ENCODE results near the gene ERICH4. TPM values are rescaled to one million over a fixed set of nuclear protein-coding genes. Genes with fewer than 3 reads are reported as not detected.

The ERICH4 gene
- total RNA-seq, 2 donors from 2014 or later = not detected

- H3K4me1 Mint-ChIP-seq = no peaks in the 10 kb centered on the region
- no peak overlapping the region for H3K27ac ChIP-seq (ENCODE audit: low read depth, low read length)
- no peaks in the 10 kb centered on the region for H3K9me3 ChIP-seq (ENCODE audit: control insufficient read depth, low read length)
- no peaks in the 10 kb centered on the region for H3K36me3 Mint-ChIP-seq (ENCODE audit: low read depth)
- no peak overlapping the region for H3K4me3 ChIP-seq (ENCODE audit: low read length)
- H3K27ac Mint-ChIP-seq = no peak overlapping the region
- DNase-seq = peak; percentile 2
- H3K4me3 Mint-ChIP-seq = no peak overlapping the region
- WGBS, 2 experiments (ENCODE audit: insufficient coverage in 1 of 2, insufficient read length in 1 of 2) = 84 to 100% methylated on average over 2 to 5 of the region's 5 CpGs
- TF ChIP-seq CTCF (conservative IDR thresholded peaks at IDR 0.05) = no peak
- no peaks in the 10 kb centered on the region for H3K36me3 ChIP-seq (ENCODE audit: control insufficient read depth, insufficient read depth, low read length)
- H3K4me1 ChIP-seq (ENCODE audit: control insufficient read depth, insufficient read depth, low read length) = no peaks in the 10 kb centered on the region
- H3K27me3 ChIP-seq (ENCODE audit: control insufficient read depth, insufficient read depth, low read length, poor library complexity, severe bottlenecking) = peaks cover 1% of the 10 kb centered on the region
- peaks cover 18% of the 10 kb centered on the region for H3K9me3 Mint-ChIP-seq
- no peak overlapping the region for H3K9ac ChIP-seq (ENCODE audit: extremely low read depth, low read length, poor library complexity, severe bottlenecking)
- H3K27me3 Mint-ChIP-seq (ENCODE audit: insufficient read depth) = peaks cover 8% of the 10 kb centered on the region
Observed at GRCh38 chr19:41492843-41493242, 49.9 kb downstream of the ERICH4 start.

Other genes starting within 250 kb of the ERICH4 start
- gene CYP2S1, start 249.9 kb upstream of the ERICH4 start, total RNA-seq = 10 to 100 TPM in 1 of 2 donors, 1 to 10 TPM in 1; 8.6 to 26.7 TPM
- gene AXL, start 223.9 kb upstream of the ERICH4 start, total RNA-seq = 10 to 100 TPM; 10.9 to 14.1 TPM
- gene HNRNPUL1, start 178.8 kb upstream of the ERICH4 start, total RNA-seq = 100 to 1,000 TPM; 211 to 225 TPM
- 10 to 100 TPM; 38.4 to 44.6 TPM for gene CCDC97, start 133.0 kb upstream of the ERICH4 start, total RNA-seq
- 10 to 100 TPM; 56.3 to 60.1 TPM for gene TGFB1, start 89.2 kb upstream of the ERICH4 start, total RNA-seq
- 1 to 10 TPM; 4.5 to 6.2 TPM for gene B9D2, start 79.0 kb upstream of the ERICH4 start, total RNA-seq
- 10 to 100 TPM in 1 of 2 donors, 1 to 10 TPM in 1; 5.7 to 16.5 TPM for gene TMEM91, start 66.6 kb upstream of the ERICH4 start, total RNA-seq
- gene EXOSC5, start 45.8 kb upstream of the ERICH4 start, total RNA-seq = 10 to 100 TPM; 15.7 to 23.6 TPM
- gene BCKDHA, start 45.3 kb upstream of the ERICH4 start, total RNA-seq = 10 to 100 TPM; 18.0 to 21.6 TPM
- 1 to 10 TPM; 3.9 to 4.7 TPM for gene B3GNT8, start 15.8 kb upstream of the ERICH4 start, total RNA-seq
- gene DMAC2, start 3.2 kb upstream of the ERICH4 start, total RNA-seq = 10 to 100 TPM; 52.9 to 71.5 TPM
- gene CEACAM21, start 133.0 kb downstream of the ERICH4 start, total RNA-seq = under 1 TPM; 0.44 to 0.51 TPM
- not detected for gene CEACAM4, start 183.9 kb downstream of the ERICH4 start, total RNA-seq
- gene CEACAM7, start 245.1 kb downstream of the ERICH4 start, total RNA-seq = not detected